GM19238 (cell line): ENCODE data around the gene CYP26C1.

ENCODE experiments used
- DNase-seq: peaks from one replicate; pipeline ENCODE4 v3.0.0; 2011; ENCODE audit warnings: low spot score; ENCODE audit not compliant: insufficient read length

The CYP26C1 gene

GRCh38 chr10:93063977-93064660, 3.5 kb downstream of the CYP26C1 start:
- DNase-seq: no peak

GRCh38 chr10:93064874-93065660, 4.5 kb downstream of the CYP26C1 start:
- no peak for DNase-seq

- no peak for DNase-seq
Measured at GRCh38 chr10:93065675-93066543, 5.3 kb downstream of the CYP26C1 start.

- DNase-seq: no peak
Measured at GRCh38 chr10:93066544-93066913, 5.9 kb downstream of the CYP26C1 start.

- no peak for DNase-seq
Measured at GRCh38 chr10:93067443-93068365, 7.1 kb downstream of the CYP26C1 start.

- DNase-seq: no peak
Measured at GRCh38 chr10:93068411-93069244, 8.0 kb downstream of the CYP26C1 start.

GRCh38 chr10:93069245-93069561, 8.6 kb downstream of the CYP26C1 start:
- DNase-seq: no peak

GRCh38 chr10:93070378-93071176, 10.0 kb downstream of the CYP26C1 start:
- no peak for DNase-seq

GRCh38 chr10:93071177-93071472, 10.5 kb downstream of the CYP26C1 start:
- DNase-seq: no peak

GRCh38 chr10:93071674-93072224, 11.2 kb downstream of the CYP26C1 start:
- no peak for DNase-seq

GRCh38 chr10:93072225-93072712, 11.7 kb downstream of the CYP26C1 start:
- DNase-seq: no peak

- no peak for DNase-seq
Measured at GRCh38 chr10:93072713-93073538, 12.3 kb downstream of the CYP26C1 start.

GRCh38 chr10:93073539-93074146, 13.0 kb downstream of the CYP26C1 start, which contains the start of gene CYP26A1:
CYP26A1 (plus strand) TSS chr10:93073893; CDS start chr10:93073935, 42 bp downstream.
- DNase-seq: no peak

- DNase-seq: no peak
Measured at GRCh38 chr10:93074147-93074596, 13.6 kb downstream of the CYP26C1 start.

GRCh38 chr10:93074597-93075368, 14.2 kb downstream of the CYP26C1 start:
- no peak for DNase-seq

- no peak for DNase-seq
Measured at GRCh38 chr10:93075369-93076221, 15.0 kb downstream of the CYP26C1 start.
